ENCODE results near the gene WASF3. TPM values are rescaled to one million over a fixed set of nuclear protein-coding genes. Genes with fewer than 3 reads are reported as not detected.

WASF3 gene
- total and polyA plus RNA-seq, 10 of the 15 experiments (the other 5 are each of a cell fraction or from before 2014, with no cell fraction given), result under 0.01 to 0.10 (median 0.01) TPM; not detected in 7

- no peak for TF ChIP-seq KDM1A (IDR thresholded peaks at IDR 0.05; ENCODE audit: borderline replicate concordance)
Observed at GRCh38 chr13:26694609-26695359, 137.3 kb downstream of the WASF3 start (continued).

- H3K4me3 ChIP-seq, result no peak overlapping the region
- ChIA-PET SMC1A (ENCODE audit: uncharacterized antibody, unreplicated experiment) (interaction anchor here (1.8 kb wide), 1 partner anchor 510 kb away, joined by 6 read pairs; no protein-coding TSS in a partner anchor), RAD21 (ENCODE audit: unreplicated experiment) (interaction anchor here (3.7 kb wide), 1 partner anchor 510 kb away, joined by 34 read pairs; no protein-coding TSS in a partner anchor), POLR2A (no interaction called here), CTCF (interaction anchor here (0.7 to 3.5 kb wide), 3 partner anchors 199 to 510 kb away, joined by 3 to 27 read pairs (median 3); no protein-coding TSS in a partner anchor)
- in situ Hi-C loops (cut with MboI), result no loop called here
- no peaks in the 10 kb centered on the region for H4K20me1 ChIP-seq (ENCODE audit: control insufficient read depth, insufficient read depth)
- DNase-seq (ENCODE audit: low read depth, low spot score) (no peak), ATAC-seq (no peak), FAIRE-seq (no peak)
- no peaks in the 10 kb centered on the region for H3K4me1 ChIP-seq (ENCODE audit: control insufficient read depth, insufficient read depth, low read length)
- no peak overlapping the region for H3K9ac ChIP-seq (ENCODE audit: control insufficient read depth, insufficient read depth, low read length)
- no peaks in the 10 kb centered on the region for H3K36me3 ChIP-seq (ENCODE audit: control insufficient read depth in 2 of 2, insufficient read depth in 2 of 2, low read length in 1 of 2)
- intact Hi-C loops (cut with micrococcal nuclease; ENCODE audit: unreplicated experiment), result loop anchor here (5.0 kb wide), 2 partner anchors 198 to 1123 kb away; no protein-coding TSS in a partner anchor
- no peak overlapping the region for H3K27ac ChIP-seq (ENCODE audit: control insufficient read depth, insufficient read depth)
- no peaks in the 10 kb centered on the region for H3K27me3 ChIP-seq (replicated peaks in 1 of 2; ENCODE audit: control insufficient read depth in 2 of 2, insufficient read depth in 2 of 2, low read length in 1 of 2)
- no peak overlapping the region for H2AFZ ChIP-seq (ENCODE audit: control insufficient read depth, low read depth, low read length)
- no peaks in the 10 kb centered on the region; the same call in 2 of the 3 replicates for H3K9me3 ChIP-seq (replicated peaks; ENCODE audit: control insufficient read depth, insufficient read depth, low read length)
- no peak for TF ChIP-seq BRCA1 (IDR thresholded peaks at IDR 0.05; ENCODE audit: low read depth, low read length)
- TF ChIP-seq ZNF687 (IDR thresholded peaks at IDR 0.05), result no peak
- no peak for TF ChIP-seq ESRRA (IDR thresholded peaks at IDR 0.05; ENCODE audit: low read length)
- no peak for TF ChIP-seq CBX5 (IDR thresholded peaks at IDR 0.05; ENCODE audit: low read depth)
- TF ChIP-seq CHD2 (IDR thresholded peaks at IDR 0.05; ENCODE audit: borderline replicate concordance, low read depth, low read length), result no peak
- TF ChIP-seq ATF3 (IDR thresholded peaks at IDR 0.05; ENCODE audit: borderline replicate concordance, extremely low read depth, low read depth, low read length), result no peak
- TF ChIP-seq BCL3 (IDR thresholded peaks at IDR 0.05; ENCODE audit: borderline replicate concordance, insufficient read depth, low read depth, low read length, poor library complexity, severe bottlenecking), result no peak
- no peak for TF ChIP-seq MYB (IDR thresholded peaks at IDR 0.05; ENCODE audit: borderline replicate concordance, low read depth, low read length)
- no peak for TF ChIP-seq CHD1 (IDR thresholded peaks at IDR 0.05; ENCODE audit: low read depth, low read length)
- TF ChIP-seq SREBF1 (IDR thresholded peaks at IDR 0.05; ENCODE audit: low read length), result no peak
- TF ChIP-seq NFYB (IDR thresholded peaks at IDR 0.05; ENCODE audit: insufficient read depth, low read depth, low read length), result no peak
- TF ChIP-seq BACH1 (IDR thresholded peaks at IDR 0.05; ENCODE audit: borderline replicate concordance), result no peak
- TF ChIP-seq NR2C1 (IDR thresholded peaks at IDR 0.05), result no peak
- BruUV-seq (replicated peaks), result no TSS peak
- H3K4me2 ChIP-seq (ENCODE audit: control insufficient read depth, insufficient read depth), result no peak overlapping the region
- H3K79me2 ChIP-seq (ENCODE audit: control insufficient read depth, insufficient read depth, low read length), result no peaks in the 10 kb centered on the region
- WGBS (ENCODE audit: insufficient coverage, insufficient replicate concordance, low lambda C conversion rate, missing lambda C conversion rate), result 56% methylated on average over 9 of the region's 9 CpGs
Observed at GRCh38 chr13:26695360-26695705, 137.8 kb downstream of the WASF3 start.
